GM12878 (cell line): ENCODE data around the gene NUMBL.

ENCODE experiments used
- FOS ChIP-seq: IDR thresholded peaks from 3 replicates; pipeline ENCODE4 v1.6.1; 2011; ENCODE audit warnings: borderline replicate concordance; ENCODE audit not compliant: insufficient read length; ENCODE audit errors: extremely low read depth
- HCFC1 ChIP-seq: fragments of 150-350 bp; IDR thresholded peaks from 2 replicates; pipeline ENCODE4 v1.6.1; 2014; ENCODE audit warnings: low read length
- MTA2 ChIP-seq: fragments of 450-650 bp; IDR thresholded peaks from 2 replicates; pipeline ENCODE4 v1.6.1; 2016; ENCODE audit warnings: low read depth, mild to moderate bottlenecking, moderate library complexity
- MYB ChIP-seq: fragments of 150-350 bp; IDR thresholded peaks from 2 replicates; pipeline ENCODE4 v1.6.1; 2014; ENCODE audit warnings: mild to moderate bottlenecking, low read depth, low read length, borderline replicate concordance
- SP1 ChIP-seq: IDR thresholded peaks from one replicate; pipeline ENCODE4 v1.6.1; 2011; ENCODE audit warnings: low read depth, low read length
- TCF3 ChIP-seq: IDR thresholded peaks from 2 replicates; pipeline ENCODE4 v1.6.1; 2012; ENCODE audit warnings: low read depth, mild to moderate bottlenecking, low read length, borderline replicate concordance; ENCODE audit not compliant: insufficient read depth
- ZNF274 ChIP-seq: IDR thresholded peaks from one replicate; pipeline ENCODE4 v1.8.0; 2011; ENCODE audit not compliant: insufficient read length, insufficient read depth
- TF ChIP-seq, protein P1 (sequence below): IDR thresholded peaks from 2 replicates; pipeline ENCODE4 v1.6.1; 2011; ENCODE audit warnings: low read depth, low read length, improper control_type of control experiment, borderline replicate concordance
- TF ChIP-seq, protein P2 (sequence below), 3 experiments: IDR thresholded peaks in 2 of 3; conservative IDR thresholded peaks in 1 of 3; 2 replicates each; pipeline ENCODE4 v1.5.1; 2011; ENCODE audit warnings: low read depth in 3 of 3, low read length in 3 of 3, mild to moderate bottlenecking in 3 of 3, control low read depth in 2 of 3, moderate library complexity in 2 of 3, inconsistent platforms in 1 of 3, mixed read lengths in 1 of 3; ENCODE audit not compliant: control insufficient read depth in 2 of 3, insufficient read depth in 1 of 3; ENCODE audit errors: extremely low read depth in 1 of 3
- TF ChIP-seq, protein P3 (sequence below): fragments of 450-650 bp; IDR thresholded peaks from 2 replicates; pipeline ENCODE4 v1.6.1; 2017; ENCODE audit warnings: mild to moderate bottlenecking, moderate library complexity

DNA sequence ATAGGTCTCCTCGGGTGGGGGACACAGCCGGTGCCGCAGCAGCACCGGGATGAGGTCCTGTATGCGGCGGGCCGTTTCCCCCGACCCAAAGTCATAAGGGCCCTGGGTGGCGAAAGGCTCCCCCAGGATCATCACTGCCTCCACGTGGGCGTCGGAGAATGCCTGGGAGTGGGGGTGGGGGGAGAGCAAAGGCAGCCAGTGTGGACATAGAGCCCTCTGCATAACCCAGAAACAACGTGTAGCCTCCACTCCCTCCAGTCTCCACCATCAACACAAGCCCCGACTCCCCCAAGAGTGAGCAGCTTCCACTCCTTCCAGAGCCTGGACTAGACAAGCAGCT lies 1.7 kb upstream of the NUMBL start:
- TF ChIP-seq, protein P1, sequence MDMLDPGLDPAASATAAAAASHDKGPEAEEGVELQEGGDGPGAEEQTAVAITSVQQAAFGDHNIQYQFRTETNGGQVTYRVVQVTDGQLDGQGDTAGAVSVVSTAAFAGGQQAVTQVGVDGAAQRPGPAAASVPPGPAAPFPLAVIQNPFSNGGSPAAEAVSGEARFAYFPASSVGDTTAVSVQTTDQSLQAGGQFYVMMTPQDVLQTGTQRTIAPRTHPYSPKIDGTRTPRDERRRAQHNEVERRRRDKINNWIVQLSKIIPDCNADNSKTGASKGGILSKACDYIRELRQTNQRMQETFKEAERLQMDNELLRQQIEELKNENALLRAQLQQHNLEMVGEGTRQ = no peak
- TF ChIP-seq MYB (no peak), MTA2 (no peak), TCF3 (no peak), ZNF274 (no peak), SP1 (no peak), HCFC1 (no peak), FOS (no peak)
- TF ChIP-seq, protein P2, sequence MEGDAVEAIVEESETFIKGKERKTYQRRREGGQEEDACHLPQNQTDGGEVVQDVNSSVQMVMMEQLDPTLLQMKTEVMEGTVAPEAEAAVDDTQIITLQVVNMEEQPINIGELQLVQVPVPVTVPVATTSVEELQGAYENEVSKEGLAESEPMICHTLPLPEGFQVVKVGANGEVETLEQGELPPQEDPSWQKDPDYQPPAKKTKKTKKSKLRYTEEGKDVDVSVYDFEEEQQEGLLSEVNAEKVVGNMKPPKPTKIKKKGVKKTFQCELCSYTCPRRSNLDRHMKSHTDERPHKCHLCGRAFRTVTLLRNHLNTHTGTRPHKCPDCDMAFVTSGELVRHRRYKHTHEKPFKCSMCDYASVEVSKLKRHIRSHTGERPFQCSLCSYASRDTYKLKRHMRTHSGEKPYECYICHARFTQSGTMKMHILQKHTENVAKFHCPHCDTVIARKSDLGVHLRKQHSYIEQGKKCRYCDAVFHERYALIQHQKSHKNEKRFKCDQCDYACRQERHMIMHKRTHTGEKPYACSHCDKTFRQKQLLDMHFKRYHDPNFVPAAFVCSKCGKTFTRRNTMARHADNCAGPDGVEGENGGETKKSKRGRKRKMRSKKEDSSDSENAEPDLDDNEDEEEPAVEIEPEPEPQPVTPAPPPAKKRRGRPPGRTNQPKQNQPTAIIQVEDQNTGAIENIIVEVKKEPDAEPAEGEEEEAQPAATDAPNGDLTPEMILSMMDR (IDR thresholded peaks at IDR 0.05 in 2 of 3, conservative IDR thresholded peaks at IDR 0.05 in 1 of 3; ENCODE audit: control insufficient read depth in 2 of 3, extremely low read depth in 1 of 3, insufficient read depth in 1 of 3, low read depth in 3 of 3, low read length in 3 of 3) = no peak
- TF ChIP-seq, protein P3, sequence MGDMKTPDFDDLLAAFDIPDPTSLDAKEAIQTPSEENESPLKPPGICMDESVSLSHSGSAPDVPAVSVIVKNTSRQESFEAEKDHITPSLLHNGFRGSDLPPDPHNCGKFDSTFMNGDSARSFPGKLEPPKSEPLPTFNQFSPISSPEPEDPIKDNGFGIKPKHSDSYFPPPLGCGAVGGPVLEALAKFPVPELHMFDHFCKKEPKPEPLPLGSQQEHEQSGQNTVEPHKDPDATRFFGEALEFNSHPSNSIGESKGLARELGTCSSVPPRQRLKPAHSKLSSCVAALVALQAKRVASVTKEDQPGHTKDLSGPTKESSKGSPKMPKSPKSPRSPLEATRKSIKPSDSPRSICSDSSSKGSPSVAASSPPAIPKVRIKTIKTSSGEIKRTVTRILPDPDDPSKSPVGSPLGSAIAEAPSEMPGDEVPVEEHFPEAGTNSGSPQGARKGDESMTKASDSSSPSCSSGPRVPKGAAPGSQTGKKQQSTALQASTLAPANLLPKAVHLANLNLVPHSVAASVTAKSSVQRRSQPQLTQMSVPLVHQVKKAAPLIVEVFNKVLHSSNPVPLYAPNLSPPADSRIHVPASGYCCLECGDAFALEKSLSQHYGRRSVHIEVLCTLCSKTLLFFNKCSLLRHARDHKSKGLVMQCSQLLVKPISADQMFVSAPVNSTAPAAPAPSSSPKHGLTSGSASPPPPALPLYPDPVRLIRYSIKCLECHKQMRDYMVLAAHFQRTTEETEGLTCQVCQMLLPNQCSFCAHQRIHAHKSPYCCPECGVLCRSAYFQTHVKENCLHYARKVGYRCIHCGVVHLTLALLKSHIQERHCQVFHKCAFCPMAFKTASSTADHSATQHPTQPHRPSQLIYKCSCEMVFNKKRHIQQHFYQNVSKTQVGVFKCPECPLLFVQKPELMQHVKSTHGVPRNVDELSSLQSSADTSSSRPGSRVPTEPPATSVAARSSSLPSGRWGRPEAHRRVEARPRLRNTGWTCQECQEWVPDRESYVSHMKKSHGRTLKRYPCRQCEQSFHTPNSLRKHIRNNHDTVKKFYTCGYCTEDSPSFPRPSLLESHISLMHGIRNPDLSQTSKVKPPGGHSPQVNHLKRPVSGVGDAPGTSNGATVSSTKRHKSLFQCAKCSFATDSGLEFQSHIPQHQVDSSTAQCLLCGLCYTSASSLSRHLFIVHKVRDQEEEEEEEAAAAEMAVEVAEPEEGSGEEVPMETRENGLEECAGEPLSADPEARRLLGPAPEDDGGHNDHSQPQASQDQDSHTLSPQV = no peak
